Measurements from ENCODE around the gene MYO1F. TPM values are rescaled to one million over a fixed set of nuclear protein-coding genes. Genes with fewer than 3 reads are reported as not detected.

Gene MYO1F
- polyA plus RNA-seq, 1 donor (not counting 4 experiments of a cell fraction or from before 2014, with no cell fraction given) = 0.14 TPM

DNA sequence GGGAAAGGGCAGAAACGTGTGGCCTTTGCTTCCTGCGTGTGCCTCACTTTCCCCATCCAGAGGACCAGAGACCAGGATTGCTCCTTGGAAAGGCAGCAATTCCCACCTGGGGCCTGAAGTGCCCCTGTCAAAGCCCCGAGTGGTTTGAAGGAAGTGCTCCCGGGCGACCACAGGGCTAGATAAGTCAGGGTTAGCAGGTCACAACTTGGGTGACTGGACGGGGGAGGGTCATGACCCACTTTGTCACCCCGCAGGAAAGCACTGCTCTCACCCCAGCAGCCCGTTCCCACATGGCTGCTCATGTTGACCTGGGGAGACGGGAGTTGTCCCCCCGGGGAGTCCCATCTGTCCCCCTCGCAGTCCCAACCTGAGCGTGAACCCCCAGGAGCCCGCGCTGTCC is 75.3 kb downstream of the MYO1F start:
- Histone ChIP-seq H3K4me2 (ENCODE audit: control insufficient read depth, extremely low read depth, insufficient read depth, low read depth, low read length) (no peak overlapping the region), H3K27ac (ENCODE audit: control insufficient read depth, insufficient read depth, low read length) (no peak overlapping the region), H4K20me1 (ENCODE audit: control insufficient read depth, extremely low read depth, insufficient read depth, low read length) (no peaks in the 10 kb centered on the region), H3K79me2 (ENCODE audit: control insufficient read depth, insufficient read depth, low read length) (no peaks in the 10 kb centered on the region), H3K36me3 (ENCODE audit: control insufficient read depth in 2 of 2, extremely low read depth in 1 of 2, insufficient read depth in 2 of 2, low read length in 2 of 2) (no peaks in the 10 kb centered on the region), H2AFZ (ENCODE audit: control insufficient read depth, low read length) (no peak overlapping the region), H3K9me1 (ENCODE audit: control insufficient read depth, extremely low read depth, insufficient read depth, low read length) (no peaks in the 10 kb centered on the region), H3K9me3 (ENCODE audit: control insufficient read depth, low read depth, low read length) (no peaks in the 10 kb centered on the region), H3K4me1 (ENCODE audit: control insufficient read depth, extremely low read depth, insufficient read depth, low read length) (no peaks in the 10 kb centered on the region), H3K9ac (ENCODE audit: control insufficient read depth, extremely low read depth, insufficient read depth, low read length) (no peak overlapping the region), H3K4me3 (ENCODE audit: control insufficient read depth in 2 of 3, extremely low read depth in 1 of 3, insufficient read depth in 2 of 3, low read depth in 1 of 3, low read length in 3 of 3) (no peak overlapping the region), H3K27me3 (ENCODE audit: control insufficient read depth, extremely low read depth, insufficient read depth, low read length) (no peaks in the 10 kb centered on the region)
- dilution Hi-C loops (cut with MboI; ENCODE audit: extremely low pct_ligation_motif_present, low sequenced_read_pairs) = no loop called here
- TF ChIP-seq, protein P1, sequence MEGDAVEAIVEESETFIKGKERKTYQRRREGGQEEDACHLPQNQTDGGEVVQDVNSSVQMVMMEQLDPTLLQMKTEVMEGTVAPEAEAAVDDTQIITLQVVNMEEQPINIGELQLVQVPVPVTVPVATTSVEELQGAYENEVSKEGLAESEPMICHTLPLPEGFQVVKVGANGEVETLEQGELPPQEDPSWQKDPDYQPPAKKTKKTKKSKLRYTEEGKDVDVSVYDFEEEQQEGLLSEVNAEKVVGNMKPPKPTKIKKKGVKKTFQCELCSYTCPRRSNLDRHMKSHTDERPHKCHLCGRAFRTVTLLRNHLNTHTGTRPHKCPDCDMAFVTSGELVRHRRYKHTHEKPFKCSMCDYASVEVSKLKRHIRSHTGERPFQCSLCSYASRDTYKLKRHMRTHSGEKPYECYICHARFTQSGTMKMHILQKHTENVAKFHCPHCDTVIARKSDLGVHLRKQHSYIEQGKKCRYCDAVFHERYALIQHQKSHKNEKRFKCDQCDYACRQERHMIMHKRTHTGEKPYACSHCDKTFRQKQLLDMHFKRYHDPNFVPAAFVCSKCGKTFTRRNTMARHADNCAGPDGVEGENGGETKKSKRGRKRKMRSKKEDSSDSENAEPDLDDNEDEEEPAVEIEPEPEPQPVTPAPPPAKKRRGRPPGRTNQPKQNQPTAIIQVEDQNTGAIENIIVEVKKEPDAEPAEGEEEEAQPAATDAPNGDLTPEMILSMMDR (optimal IDR thresholded peaks at IDR 0.05 in 1 of 3, IDR thresholded peaks at IDR 0.05 in 1 of 3, conservative IDR thresholded peaks at IDR 0.05 in 1 of 3; ENCODE audit: extremely low read depth in 1 of 3, insufficient read depth in 2 of 3, low read length in 3 of 3) = no peak
- TF ChIP-seq EZH2 (IDR thresholded peaks at IDR 0.05; ENCODE audit: low read length) = no peak
- no peak for DNase-seq (ENCODE audit: low read depth, low spot score)
- no peak for FAIRE-seq

DNA sequence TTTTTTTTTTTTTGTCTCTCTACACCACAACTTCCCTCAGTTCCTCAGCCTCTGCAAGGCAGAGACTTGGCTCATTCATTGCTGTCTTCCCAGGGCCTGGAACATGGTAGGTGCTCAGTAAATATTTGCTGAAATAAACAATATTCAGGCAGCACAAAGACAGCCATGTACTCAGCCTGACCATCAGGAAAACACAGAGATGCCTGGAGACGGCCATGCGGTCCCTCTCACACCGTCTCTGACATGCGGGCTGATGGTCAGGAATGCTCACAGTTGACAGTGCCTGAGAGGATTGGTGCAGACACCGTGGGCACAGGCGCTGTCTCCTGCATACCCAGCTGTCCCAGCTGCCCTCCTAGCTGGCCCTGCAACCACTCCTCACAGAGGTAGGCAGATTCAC is 75.7 kb downstream of the MYO1F start:
- dilution Hi-C loops (cut with MboI; ENCODE audit: extremely low pct_ligation_motif_present, low sequenced_read_pairs) = no loop called here
- TF ChIP-seq, protein P1 (optimal IDR thresholded peaks at IDR 0.05 in 1 of 3, IDR thresholded peaks at IDR 0.05 in 1 of 3, conservative IDR thresholded peaks at IDR 0.05 in 1 of 3; ENCODE audit: extremely low read depth in 1 of 3, insufficient read depth in 2 of 3, low read length in 3 of 3) = no peak
- no peak for TF ChIP-seq EZH2 (IDR thresholded peaks at IDR 0.05; ENCODE audit: low read length)
- no peaks in the 10 kb centered on the region for H3K27me3 ChIP-seq (ENCODE audit: control insufficient read depth, extremely low read depth, insufficient read depth, low read length)
- H3K4me2 ChIP-seq (ENCODE audit: control insufficient read depth, extremely low read depth, insufficient read depth, low read depth, low read length) = no peak overlapping the region
- H3K27ac ChIP-seq (ENCODE audit: control insufficient read depth, insufficient read depth, low read length) = no peak overlapping the region
- DNase-seq (ENCODE audit: low read depth, low spot score) = no peak
- no peaks in the 10 kb centered on the region for H3K9me1 ChIP-seq (ENCODE audit: control insufficient read depth, extremely low read depth, insufficient read depth, low read length)
- H2AFZ ChIP-seq (ENCODE audit: control insufficient read depth, low read length) = no peak overlapping the region
- no peak overlapping the region for H3K9ac ChIP-seq (ENCODE audit: control insufficient read depth, extremely low read depth, insufficient read depth, low read length)
- H3K79me2 ChIP-seq (ENCODE audit: control insufficient read depth, insufficient read depth, low read length) = no peaks in the 10 kb centered on the region
- FAIRE-seq = no peak
- no peak overlapping the region for H3K4me3 ChIP-seq (ENCODE audit: control insufficient read depth in 2 of 3, extremely low read depth in 1 of 3, insufficient read depth in 2 of 3, low read depth in 1 of 3, low read length in 3 of 3)
- H4K20me1 ChIP-seq (ENCODE audit: control insufficient read depth, extremely low read depth, insufficient read depth, low read length) = no peaks in the 10 kb centered on the region
- no peaks in the 10 kb centered on the region for H3K4me1 ChIP-seq (ENCODE audit: control insufficient read depth, extremely low read depth, insufficient read depth, low read length)
- no peaks in the 10 kb centered on the region for H3K9me3 ChIP-seq (ENCODE audit: control insufficient read depth, low read depth, low read length)
- H3K36me3 ChIP-seq (ENCODE audit: control insufficient read depth in 2 of 2, extremely low read depth in 1 of 2, insufficient read depth in 2 of 2, low read length in 2 of 2) = no peaks in the 10 kb centered on the region
